ENCODE measurements around the gene ETV7.

ETV7 gene

GRCh38 chr6:36387440-36388303 lies at the start of gene ETV7:
Gene ETV7 (minus strand): TSS chr6:36387669. CDS start chr6:36387541, 128 bp downstream.
- Histone ChIP-seq H3K9ac (ENCODE audit: low read length in 5 of 5) (peak within 1 kb of the TSS; percentile 36 to 90 (median 77)), H3K4me1 (ENCODE audit: control insufficient read depth in 5 of 5, insufficient read depth in 5 of 5, low read length in 5 of 5) (peaks cover 0 to 25% (median 22%) of the 10 kb centered on the region in 5 donors)

GRCh38 chr6:36436466-36436865 lies 49.0 kb upstream of the ETV7 start:
- no peak overlapping the region for H3K4me3 ChIP-seq (ENCODE audit: low read depth in 1 of 5, low read length in 5 of 5)

More at GRCh38 chr6:36387440-36388303, at the start of gene ETV7:
- Histone ChIP-seq H3K27ac (ENCODE audit: low read depth, low read length) (no peak within 1 kb of the TSS), H3K36me3 (ENCODE audit: control insufficient read depth in 5 of 5, insufficient read depth in 5 of 5, low read length in 5 of 5) (no peaks in the 10 kb centered on the region), H3K27me3 (ENCODE audit: control insufficient read depth in 5 of 5, insufficient read depth in 4 of 5, low read length in 5 of 5) (peaks cover 0 to 9% (median 0%) of the 10 kb centered on the region in 5 donors), H3K9me3 (ENCODE audit: control insufficient read depth in 5 of 5, low read length in 5 of 5) (no peaks in the 10 kb centered on the region), H3K4me3 (ENCODE audit: low read depth in 1 of 5, low read length in 5 of 5) (peak within 1 kb of the TSS; percentile 81 to 92 (median 85))

GRCh38 chr6:36432151-36432671 lies 44.7 kb upstream of the ETV7 start:
- Histone ChIP-seq H3K27ac (ENCODE audit: low read depth, low read length) (no peak overlapping the region), H3K9ac (ENCODE audit: low read length in 5 of 5) (no peak overlapping the region), H3K36me3 (ENCODE audit: control insufficient read depth in 5 of 5, insufficient read depth in 5 of 5, low read length in 5 of 5) (no peaks in the 10 kb centered on the region), H3K4me1 (ENCODE audit: control insufficient read depth in 5 of 5, insufficient read depth in 5 of 5, low read length in 5 of 5) (no peaks in the 10 kb centered on the region), H3K4me3 (ENCODE audit: low read depth in 1 of 5, low read length in 5 of 5) (no peak overlapping the region), H3K27me3 (ENCODE audit: control insufficient read depth in 5 of 5, insufficient read depth in 4 of 5, low read length in 5 of 5) (no peaks in the 10 kb centered on the region), H3K9me3 (ENCODE audit: control insufficient read depth in 5 of 5, low read length in 5 of 5) (no peaks in the 10 kb centered on the region)

More at GRCh38 chr6:36436466-36436865, 49.0 kb upstream of the ETV7 start:
- no peaks in the 10 kb centered on the region for H3K36me3 ChIP-seq (ENCODE audit: control insufficient read depth in 5 of 5, insufficient read depth in 5 of 5, low read length in 5 of 5)
- no peak overlapping the region for H3K27ac ChIP-seq (ENCODE audit: low read depth, low read length)
- peaks cover 0 to 7% (median 5%) of the 10 kb centered on the region in 5 donors for H3K4me1 ChIP-seq (ENCODE audit: control insufficient read depth in 5 of 5, insufficient read depth in 5 of 5, low read length in 5 of 5)
- H3K9me3 ChIP-seq (ENCODE audit: control insufficient read depth in 5 of 5, low read length in 5 of 5), result no peaks in the 10 kb centered on the region
- no peaks in the 10 kb centered on the region for H3K27me3 ChIP-seq (ENCODE audit: control insufficient read depth in 5 of 5, insufficient read depth in 4 of 5, low read length in 5 of 5)
- no peak overlapping the region for H3K9ac ChIP-seq (ENCODE audit: low read length in 5 of 5)

GRCh38 chr6:36431197-36431596 lies 43.7 kb upstream of the ETV7 start:
- no peak overlapping the region for H3K27ac ChIP-seq (ENCODE audit: low read depth, low read length)
- H3K9ac ChIP-seq (ENCODE audit: low read length in 5 of 5), result no peak overlapping the region
- no peaks in the 10 kb centered on the region for H3K4me1 ChIP-seq (ENCODE audit: control insufficient read depth in 5 of 5, insufficient read depth in 5 of 5, low read length in 5 of 5)
- no peak overlapping the region for H3K4me3 ChIP-seq (ENCODE audit: low read depth in 1 of 5, low read length in 5 of 5)
- no peaks in the 10 kb centered on the region for H3K36me3 ChIP-seq (ENCODE audit: control insufficient read depth in 5 of 5, insufficient read depth in 5 of 5, low read length in 5 of 5)
- H3K27me3 ChIP-seq (ENCODE audit: control insufficient read depth in 5 of 5, insufficient read depth in 4 of 5, low read length in 5 of 5), result no peaks in the 10 kb centered on the region
- H3K9me3 ChIP-seq (ENCODE audit: control insufficient read depth in 5 of 5, low read length in 5 of 5), result no peaks in the 10 kb centered on the region

- Histone ChIP-seq H3K4me3 (ENCODE audit: low read depth in 1 of 5, low read length in 5 of 5) (no peak overlapping the region), H3K9ac (ENCODE audit: low read length in 5 of 5) (no peak overlapping the region), H3K9me3 (ENCODE audit: control insufficient read depth in 5 of 5, low read length in 5 of 5) (no peaks in the 10 kb centered on the region), H3K27me3 (ENCODE audit: control insufficient read depth in 5 of 5, insufficient read depth in 4 of 5, low read length in 5 of 5) (no peaks in the 10 kb centered on the region), H3K4me1 (ENCODE audit: control insufficient read depth in 5 of 5, insufficient read depth in 5 of 5, low read length in 5 of 5) (no peaks in the 10 kb centered on the region), H3K27ac (ENCODE audit: low read depth, low read length) (no peak overlapping the region), H3K36me3 (ENCODE audit: control insufficient read depth in 5 of 5, insufficient read depth in 5 of 5, low read length in 5 of 5) (no peaks in the 10 kb centered on the region)
Measured at GRCh38 chr6:36430351-36430750, 42.9 kb upstream of the ETV7 start.

GRCh38 chr6:36428911-36429310 lies 41.4 kb upstream of the ETV7 start:
- Histone ChIP-seq H3K9ac (ENCODE audit: low read length in 5 of 5) (no peak overlapping the region), H3K4me3 (ENCODE audit: low read depth in 1 of 5, low read length in 5 of 5) (no peak overlapping the region), H3K27ac (ENCODE audit: low read depth, low read length) (no peak overlapping the region), H3K4me1 (ENCODE audit: control insufficient read depth in 5 of 5, insufficient read depth in 5 of 5, low read length in 5 of 5) (peaks cover 0 to 1% (median 1%) of the 10 kb centered on the region in 5 donors), H3K27me3 (ENCODE audit: control insufficient read depth in 5 of 5, insufficient read depth in 4 of 5, low read length in 5 of 5) (no peaks in the 10 kb centered on the region), H3K9me3 (ENCODE audit: control insufficient read depth in 5 of 5, low read length in 5 of 5) (no peaks in the 10 kb centered on the region), H3K36me3 (ENCODE audit: control insufficient read depth in 5 of 5, insufficient read depth in 5 of 5, low read length in 5 of 5) (no peaks in the 10 kb centered on the region)

- Histone ChIP-seq H3K9me3 (ENCODE audit: control insufficient read depth in 5 of 5, low read length in 5 of 5) (no peaks in the 10 kb centered on the region), H3K36me3 (ENCODE audit: control insufficient read depth in 5 of 5, insufficient read depth in 5 of 5, low read length in 5 of 5) (no peaks in the 10 kb centered on the region), H3K27ac (ENCODE audit: low read depth, low read length) (no peak overlapping the region), H3K27me3 (ENCODE audit: control insufficient read depth in 5 of 5, insufficient read depth in 4 of 5, low read length in 5 of 5) (no peaks in the 10 kb centered on the region), H3K9ac (ENCODE audit: low read length in 5 of 5) (no peak overlapping the region), H3K4me3 (ENCODE audit: low read depth in 1 of 5, low read length in 5 of 5) (no peak overlapping the region), H3K4me1 (ENCODE audit: control insufficient read depth in 5 of 5, insufficient read depth in 5 of 5, low read length in 5 of 5) (peaks cover 6 to 14% (median 12%) of the 10 kb centered on the region in 5 donors)
Measured at GRCh38 chr6:36426622-36427021, 39.2 kb upstream of the ETV7 start.

GRCh38 chr6:36423101-36423824 lies 35.8 kb upstream of the ETV7 start:
- H3K9ac ChIP-seq (ENCODE audit: low read length in 5 of 5), result peak overlapping the region; percentile 66 to 92 (median 81)
- no peaks in the 10 kb centered on the region for H3K9me3 ChIP-seq (ENCODE audit: control insufficient read depth in 5 of 5, low read length in 5 of 5)
- H3K4me3 ChIP-seq (ENCODE audit: low read depth in 1 of 5, low read length in 5 of 5), result peak overlapping the region; percentile 67 to 91 (median 78)
- H3K27me3 ChIP-seq (ENCODE audit: control insufficient read depth in 5 of 5, insufficient read depth in 4 of 5, low read length in 5 of 5), result no peaks in the 10 kb centered on the region
- H3K4me1 ChIP-seq (ENCODE audit: control insufficient read depth in 5 of 5, insufficient read depth in 5 of 5, low read length in 5 of 5), result peaks cover 6 to 14% (median 12%) of the 10 kb centered on the region in 5 donors
- peak overlapping the region; percentile 88 for H3K27ac ChIP-seq (ENCODE audit: low read depth, low read length)
- no peaks in the 10 kb centered on the region for H3K36me3 ChIP-seq (ENCODE audit: control insufficient read depth in 5 of 5, insufficient read depth in 5 of 5, low read length in 5 of 5)

- Histone ChIP-seq H3K36me3 (ENCODE audit: control insufficient read depth in 5 of 5, insufficient read depth in 5 of 5, low read length in 5 of 5) (no peaks in the 10 kb centered on the region), H3K9me3 (ENCODE audit: control insufficient read depth in 5 of 5, low read length in 5 of 5) (no peaks in the 10 kb centered on the region), H3K27ac (ENCODE audit: low read depth, low read length) (peak overlapping the region; percentile 88)
Measured at GRCh38 chr6:36422714-36423100, 35.2 kb upstream of the ETV7 start.

GRCh38 chr6:36419310-36419709 lies 31.8 kb upstream of the ETV7 start:
- Histone ChIP-seq H3K27me3 (ENCODE audit: control insufficient read depth in 5 of 5, insufficient read depth in 4 of 5, low read length in 5 of 5) (no peaks in the 10 kb centered on the region), H3K4me1 (ENCODE audit: control insufficient read depth in 5 of 5, insufficient read depth in 5 of 5, low read length in 5 of 5) (peaks cover 6 to 14% (median 12%) of the 10 kb centered on the region in 5 donors), H3K36me3 (ENCODE audit: control insufficient read depth in 5 of 5, insufficient read depth in 5 of 5, low read length in 5 of 5) (no peaks in the 10 kb centered on the region), H3K4me3 (ENCODE audit: low read depth in 1 of 5, low read length in 5 of 5) (no peak overlapping the region), H3K27ac (ENCODE audit: low read depth, low read length) (no peak overlapping the region), H3K9me3 (ENCODE audit: control insufficient read depth in 5 of 5, low read length in 5 of 5) (no peaks in the 10 kb centered on the region), H3K9ac (ENCODE audit: low read length in 5 of 5) (no peak overlapping the region)

More at GRCh38 chr6:36422714-36423100, 35.2 kb upstream of the ETV7 start:
- Histone ChIP-seq H3K4me1 (ENCODE audit: control insufficient read depth in 5 of 5, insufficient read depth in 5 of 5, low read length in 5 of 5) (peaks cover 6 to 14% (median 12%) of the 10 kb centered on the region in 5 donors), H3K9ac (ENCODE audit: low read length in 5 of 5) (peak overlapping the region; percentile 66 to 88 (median 70)), H3K27me3 (ENCODE audit: control insufficient read depth in 5 of 5, insufficient read depth in 4 of 5, low read length in 5 of 5) (no peaks in the 10 kb centered on the region), H3K4me3 (ENCODE audit: low read depth in 1 of 5, low read length in 5 of 5) (peak overlapping the region; percentile 67 to 87 (median 77))
